Kidney epithelial cell (primary cell): ENCODE results near the gene SIK3. TPM values are rescaled to one million over a fixed set of nuclear protein-coding genes. Genes with fewer than 3 reads are reported as not detected.

Experiments
- DNase-seq: peaks from one replicate; pipeline ENCODE4 v3.0.0-alpha.2; 2010; ENCODE audit warnings: low read depth
- H3K27me3 ChIP-seq: 2 replicates; pipeline ENCODE4 v1.6.0; 2011; ENCODE audit warnings: low read length; ENCODE audit not compliant: control insufficient read depth, insufficient read depth
- H3K36me3 ChIP-seq: 2 replicates; pipeline ENCODE4 v1.5.1; 2011; ENCODE audit warnings: low read length; ENCODE audit not compliant: control insufficient read depth, insufficient read depth
- H3K4me3 ChIP-seq: 2 replicates; pipeline ENCODE4 v1.5.1; 2011; ENCODE audit warnings: low read depth, mild to moderate bottlenecking, control low read depth, low read length
- CTCF ChIP-seq: IDR thresholded peaks from 2 replicates; pipeline ENCODE4 v1.5.1; 2011; ENCODE audit warnings: mild to moderate bottlenecking, moderate library complexity, low read length, control low read depth, inconsistent platforms; ENCODE audit not compliant: insufficient read depth, poor library complexity, severe bottlenecking
- total RNA-seq: library from RNA; depleted of rRNA; stranded (reverse); fragments of >200 nt; gene quantifications from 2 replicates; pipeline ENCODE4 v1.2.3, GENCODE V29; 2015

Gene SIK3
- total RNA-seq, 1 donor from 2014 or later: 12.9 TPM

- no peak for DNase-seq
These were observed 179.1 kb downstream of the SIK3 start for GRCh38 chr11:116918925-116919655.

GRCh38 chr11:116917632-116918031 lies 180.6 kb downstream of the SIK3 start:
- Histone ChIP-seq H3K4me3 (no peak overlapping the region), H3K27me3 (no peaks in the 10 kb centered on the region), H3K36me3 (no peaks in the 10 kb centered on the region)
- no peak for DNase-seq
- no peak for TF ChIP-seq CTCF

More at GRCh38 chr11:116918925-116919655, 179.1 kb downstream of the SIK3 start:
- no peak for TF ChIP-seq CTCF
- Histone ChIP-seq H3K27me3 (no peaks in the 10 kb centered on the region), H3K4me3 (no peak overlapping the region), H3K36me3 (no peaks in the 10 kb centered on the region)

GRCh38 chr11:116916886-116917285 lies 181.3 kb downstream of the SIK3 start:
- H3K4me3 ChIP-seq: no peak overlapping the region
- no peak for DNase-seq
- no peak for TF ChIP-seq CTCF
- H3K27me3 ChIP-seq: no peaks in the 10 kb centered on the region
- H3K36me3 ChIP-seq: no peaks in the 10 kb centered on the region

DNA sequence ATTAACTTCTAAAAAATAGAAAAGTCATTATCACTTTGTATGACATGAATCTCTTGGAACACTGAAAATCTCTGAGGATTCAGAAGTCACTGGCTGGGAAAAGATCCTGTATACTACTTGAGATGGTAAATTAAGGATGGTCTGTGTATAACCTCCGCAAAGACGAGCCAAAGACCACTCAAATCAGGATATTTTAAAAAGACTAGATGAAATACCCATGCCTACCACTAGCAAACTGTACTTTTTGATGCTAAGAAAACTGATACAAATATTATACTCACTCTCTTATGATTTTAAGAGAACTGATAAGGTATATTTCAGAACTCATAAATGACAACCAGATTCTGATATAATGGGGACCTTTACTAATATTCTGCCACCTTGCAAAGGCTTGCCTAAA lies 182.2 kb downstream of the SIK3 start:
- Histone ChIP-seq H3K36me3 (no peaks in the 10 kb centered on the region), H3K27me3 (no peaks in the 10 kb centered on the region), H3K4me3 (no peak overlapping the region)
- TF ChIP-seq CTCF: no peak
- DNase-seq: no peak

- no peaks in the 10 kb centered on the region for H3K36me3 ChIP-seq
- H3K4me3 ChIP-seq: no peak overlapping the region
- no peak for DNase-seq
- H3K27me3 ChIP-seq: no peaks in the 10 kb centered on the region
- no peak for TF ChIP-seq CTCF
These were observed 185.2 kb downstream of the SIK3 start for GRCh38 chr11:116913000-116913399.
